Mammary epithelial cell (primary cell): ENCODE measurements around the gene NALF2.

Experiments used
- EZH2 ChIP-seq: IDR thresholded peaks from 2 replicates; pipeline ENCODE4 v1.6.1; 2012; ENCODE audit warnings: low read length, inconsistent platforms, borderline replicate concordance
- TF ChIP-seq, protein P1 (sequence below), 2 donors: IDR thresholded peaks in 1 of 2; conservative IDR thresholded peaks in 1 of 2; 2 replicates each; pipeline ENCODE4 v1.5.1; 2011 to 2012; ENCODE audit warnings: inconsistent platforms in 2 of 2, low read length in 2 of 2, mild to moderate bottlenecking in 2 of 2, control low read depth in 1 of 2, low read depth in 1 of 2; ENCODE audit not compliant: insufficient read depth in 1 of 2; ENCODE audit errors: extremely low read depth in 1 of 2

DNA sequence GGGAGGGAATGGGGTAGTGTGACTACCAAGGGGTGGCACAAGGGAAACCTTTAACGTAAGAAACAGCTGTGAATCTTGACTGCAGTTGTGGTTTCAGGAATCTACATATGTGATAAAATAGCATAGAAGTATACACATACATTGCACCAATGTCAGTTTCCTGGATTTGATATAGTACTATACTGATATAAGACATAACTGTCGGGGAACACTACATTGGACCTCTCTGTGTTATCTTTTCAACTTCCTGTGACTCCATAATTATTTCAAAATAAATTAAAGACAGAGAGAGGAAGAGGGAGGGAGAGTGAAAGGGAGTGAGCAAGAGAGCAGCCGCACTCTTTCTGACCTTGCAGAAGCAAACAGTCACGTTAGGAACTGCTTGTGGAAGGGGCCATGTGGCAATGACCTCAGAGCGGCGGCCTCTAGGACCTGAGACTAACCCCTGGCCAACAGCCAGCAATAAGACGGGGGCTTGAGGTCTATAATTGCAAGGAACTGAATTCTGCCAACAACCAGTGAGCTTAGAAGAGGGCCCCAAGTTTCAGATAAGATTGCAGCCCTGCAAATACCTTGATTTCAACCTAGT, 47.4 kb downstream of the NALF2 start:
- TF ChIP-seq, protein P1, sequence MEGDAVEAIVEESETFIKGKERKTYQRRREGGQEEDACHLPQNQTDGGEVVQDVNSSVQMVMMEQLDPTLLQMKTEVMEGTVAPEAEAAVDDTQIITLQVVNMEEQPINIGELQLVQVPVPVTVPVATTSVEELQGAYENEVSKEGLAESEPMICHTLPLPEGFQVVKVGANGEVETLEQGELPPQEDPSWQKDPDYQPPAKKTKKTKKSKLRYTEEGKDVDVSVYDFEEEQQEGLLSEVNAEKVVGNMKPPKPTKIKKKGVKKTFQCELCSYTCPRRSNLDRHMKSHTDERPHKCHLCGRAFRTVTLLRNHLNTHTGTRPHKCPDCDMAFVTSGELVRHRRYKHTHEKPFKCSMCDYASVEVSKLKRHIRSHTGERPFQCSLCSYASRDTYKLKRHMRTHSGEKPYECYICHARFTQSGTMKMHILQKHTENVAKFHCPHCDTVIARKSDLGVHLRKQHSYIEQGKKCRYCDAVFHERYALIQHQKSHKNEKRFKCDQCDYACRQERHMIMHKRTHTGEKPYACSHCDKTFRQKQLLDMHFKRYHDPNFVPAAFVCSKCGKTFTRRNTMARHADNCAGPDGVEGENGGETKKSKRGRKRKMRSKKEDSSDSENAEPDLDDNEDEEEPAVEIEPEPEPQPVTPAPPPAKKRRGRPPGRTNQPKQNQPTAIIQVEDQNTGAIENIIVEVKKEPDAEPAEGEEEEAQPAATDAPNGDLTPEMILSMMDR (conservative IDR thresholded peaks at IDR 0.05 in 1 of 2, IDR thresholded peaks at IDR 0.05 in 1 of 2; ENCODE audit: extremely low read depth in 1 of 2, insufficient read depth in 1 of 2, low read depth in 1 of 2, low read length in 2 of 2): no peak
- no peak for TF ChIP-seq EZH2
